ENCODE results near the gene MBD3L3.
"Not testable (repeated sequence)": the region's sequence is repeated elsewhere in the genome, so short reads cannot be mapped to it uniquely, and the experiment has no call there.

The MBD3L3 gene

DNA sequence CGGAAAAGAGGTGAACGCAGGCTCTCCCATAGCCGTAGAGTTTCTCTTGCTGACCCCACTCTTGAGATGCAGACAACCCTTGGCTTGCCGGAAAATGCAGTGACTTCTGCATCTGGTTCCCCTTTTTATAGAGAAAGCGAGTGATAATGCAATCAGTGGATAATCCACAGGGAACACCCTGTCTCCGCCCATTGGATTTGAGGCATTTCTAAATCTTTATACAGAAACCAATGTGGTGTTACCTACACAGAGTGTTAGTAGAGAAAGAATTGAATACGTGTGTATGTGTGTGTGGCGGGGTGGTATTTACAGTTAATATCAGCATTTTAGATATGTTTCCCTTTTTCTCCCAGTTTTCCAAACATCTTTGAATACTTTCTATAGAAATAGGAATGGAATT lies at the start of gene MBD3L3:
MBD3L3 (minus strand) TSS at position 101 of the 400 bp plus-strand sequence; CDS start at position 30, 71 bp downstream.
- DNase-seq (ENCODE audit: low spot score) = not testable (repeated sequence)

DNA sequence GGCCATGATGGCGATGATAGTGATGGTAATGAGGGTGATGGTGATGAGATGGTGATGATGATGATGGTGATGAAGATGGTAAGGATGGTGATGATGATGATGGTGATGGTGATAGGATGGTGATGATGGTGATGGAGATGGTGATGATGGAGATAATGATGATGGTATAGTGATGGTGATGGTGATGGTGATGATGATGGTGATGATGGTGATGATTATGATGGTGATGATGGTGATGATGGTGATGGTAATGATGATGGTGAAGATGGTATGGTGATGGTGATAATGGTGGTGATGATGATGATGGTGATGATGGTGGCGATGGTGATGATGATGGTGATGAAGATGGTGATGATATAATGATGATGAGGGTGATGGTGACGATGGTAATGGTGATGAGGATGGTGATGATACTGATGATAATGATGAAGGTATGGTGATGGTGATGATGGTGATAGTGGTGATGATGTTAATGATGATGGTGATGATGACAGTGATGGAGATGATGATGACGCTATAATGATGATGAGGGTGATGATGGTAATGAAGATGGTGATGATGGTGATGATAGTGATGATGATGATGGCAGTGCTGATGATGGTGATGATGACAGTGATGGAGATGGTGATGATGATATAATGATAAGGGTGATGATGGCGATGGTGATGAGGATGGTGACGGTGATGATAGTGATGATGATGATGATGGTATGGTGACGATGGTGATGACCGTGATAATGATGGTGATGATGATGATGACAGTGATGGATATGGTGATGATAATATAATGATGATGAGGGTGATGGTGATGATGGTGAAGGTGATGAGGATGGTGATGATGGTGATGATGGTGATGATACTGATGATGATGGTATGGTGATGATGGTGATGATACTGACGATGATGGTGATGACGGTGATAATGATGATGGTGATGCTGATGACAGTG lies 48.5 kb upstream of the MBD3L3 start:
- DNase-seq (ENCODE audit: low spot score) = no peak

DNA sequence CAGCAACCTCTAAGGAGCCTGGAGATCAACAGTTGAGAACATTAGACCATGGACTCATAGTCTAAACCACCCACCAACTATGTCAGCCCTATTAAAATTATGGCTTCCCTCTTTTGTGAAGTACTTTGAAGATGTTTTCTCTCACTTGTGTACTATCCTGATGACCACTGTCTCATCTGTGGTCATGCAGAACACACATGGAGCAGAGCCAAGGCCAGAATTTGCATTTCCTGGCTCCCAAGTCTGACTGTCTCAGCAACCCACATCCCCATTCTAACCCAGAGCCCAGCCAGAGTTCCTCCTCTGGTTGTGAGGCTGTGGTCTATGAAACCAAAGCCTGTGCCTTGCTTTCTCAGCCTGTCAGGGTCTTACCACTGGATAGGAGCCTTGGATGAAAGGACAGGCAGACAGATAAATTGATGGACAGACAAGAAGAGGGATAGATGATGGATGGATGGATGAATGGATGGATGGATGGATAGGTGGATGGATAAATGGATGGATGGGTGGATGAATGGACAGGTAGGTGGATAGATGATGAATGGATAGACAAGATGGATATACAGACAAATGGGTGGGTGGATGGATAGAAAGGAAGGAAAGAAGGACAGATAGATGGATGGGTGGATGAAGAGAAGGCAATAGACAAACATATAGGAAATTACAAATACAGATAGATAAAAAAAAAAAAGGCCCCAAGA lies 46.4 kb upstream of the MBD3L3 start:
- DNase-seq (ENCODE audit: low spot score) = no peak

DNA sequence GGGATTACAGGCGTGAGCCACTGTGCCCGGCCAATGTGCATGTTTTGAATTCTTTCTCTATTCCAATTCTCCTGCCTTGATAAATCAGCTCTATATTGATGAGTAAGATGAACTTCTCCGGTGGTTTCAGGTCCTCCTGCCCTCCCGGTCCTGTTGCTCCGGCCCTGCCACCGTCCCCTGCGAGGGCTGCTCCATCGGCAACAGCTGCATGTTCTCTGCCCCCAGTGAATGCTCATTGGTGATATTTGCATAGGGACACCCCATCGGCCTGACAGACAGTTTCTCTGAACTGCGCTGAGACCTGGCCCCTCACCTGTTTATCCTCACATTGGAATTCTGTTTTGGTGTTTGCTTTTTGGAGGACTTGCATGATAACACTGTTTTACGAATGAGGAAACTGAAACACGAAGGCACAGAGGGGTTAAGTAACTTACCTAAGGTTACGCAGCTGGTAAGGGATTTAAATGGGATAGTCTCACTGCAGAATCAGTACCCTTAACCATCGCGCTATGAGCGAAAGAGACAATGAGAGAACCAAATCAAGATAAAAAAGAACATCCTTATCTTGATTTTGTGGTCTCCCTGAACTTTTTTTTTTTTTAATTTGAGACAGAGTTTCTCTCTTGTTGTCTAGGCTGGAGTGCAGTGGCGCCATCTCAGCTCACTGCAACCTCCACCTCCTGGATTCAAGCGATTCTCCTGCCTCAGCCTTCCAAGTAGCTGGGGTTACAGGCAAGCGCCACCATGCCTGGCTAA lies 43.2 kb upstream of the MBD3L3 start:
- no peak for DNase-seq (ENCODE audit: low spot score)

DNA sequence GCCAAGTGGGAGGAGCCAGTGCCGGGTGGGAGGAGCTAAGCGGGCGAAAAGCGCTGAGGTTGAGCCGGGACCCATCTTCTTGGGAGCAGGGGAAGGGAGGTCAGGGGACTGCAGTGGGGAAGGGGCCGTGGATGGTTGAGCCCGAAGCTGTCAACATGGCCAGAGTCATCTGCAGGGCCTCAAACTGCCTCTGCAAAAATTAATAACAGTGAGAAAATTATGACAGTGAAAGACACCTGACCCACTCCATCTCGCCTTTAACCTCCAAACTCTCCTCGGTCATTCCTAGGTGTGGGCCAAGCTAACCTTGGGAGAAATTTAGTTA lies 41.1 kb upstream of the MBD3L3 start:
- DNase-seq (ENCODE audit: low spot score) = no peak

DNA sequence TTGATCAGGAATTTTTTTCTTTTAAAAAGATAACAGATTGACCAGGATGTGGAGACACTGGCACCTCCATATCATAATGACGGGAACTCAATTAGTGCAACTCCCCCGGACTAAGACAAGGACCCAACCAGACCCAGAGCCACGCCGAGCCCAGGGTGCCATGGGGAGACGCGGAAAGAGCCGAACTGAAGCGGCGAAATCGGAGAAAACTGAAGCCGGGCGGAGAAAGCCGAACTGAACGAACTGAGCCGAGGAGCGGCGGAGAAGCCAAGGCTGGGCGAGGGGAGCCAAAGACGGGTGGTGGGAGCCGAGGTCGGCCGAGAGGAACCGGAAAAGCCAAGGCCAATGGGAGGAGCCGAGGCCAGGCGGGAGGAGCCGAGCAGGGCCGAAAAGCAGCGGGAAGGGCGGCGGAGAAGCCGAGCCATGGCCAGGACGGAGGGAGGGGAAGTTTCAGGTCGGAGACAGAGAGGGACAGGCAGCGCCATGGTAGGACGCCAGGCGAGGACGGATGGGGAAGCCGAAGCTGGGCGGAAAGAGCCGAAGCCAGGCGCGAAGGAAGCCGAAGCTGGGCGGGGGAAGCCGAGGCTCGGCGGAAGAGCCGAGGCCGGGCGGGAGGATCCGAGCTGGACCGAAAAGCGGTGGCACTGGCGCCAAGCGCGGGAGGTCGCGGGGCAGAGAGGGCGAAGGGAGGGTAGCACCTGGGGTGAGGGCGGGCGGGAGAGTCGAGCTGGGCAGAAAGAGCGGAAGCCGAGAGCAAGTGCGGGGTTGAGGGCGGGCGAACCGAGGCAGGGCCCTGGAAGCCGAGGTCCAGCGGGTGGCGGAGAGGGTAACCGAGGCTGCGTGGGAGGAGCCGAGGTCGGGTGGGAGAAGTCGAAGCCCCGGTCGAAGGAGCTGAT lies 40.5 kb upstream of the MBD3L3 start:
- peak; percentile 94 for DNase-seq (ENCODE audit: low spot score)

DNA sequence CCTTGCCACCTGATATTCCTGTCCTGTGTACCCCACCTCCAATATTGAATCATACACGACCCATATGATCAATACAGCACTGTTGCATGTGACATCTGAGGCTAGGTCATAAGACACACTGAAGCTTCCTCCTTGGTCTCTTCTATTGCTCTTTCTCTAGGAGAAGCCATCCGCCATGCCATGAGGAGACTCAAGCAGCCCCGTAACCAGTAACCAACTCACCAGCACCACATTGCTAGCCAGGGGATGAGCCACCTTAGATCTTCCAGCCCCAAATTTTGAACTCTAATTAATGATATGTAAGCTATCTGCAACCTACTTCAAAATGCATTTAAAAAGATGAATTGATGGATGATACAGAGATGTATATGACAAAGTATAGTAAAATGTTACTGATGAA lies 39.6 kb upstream of the MBD3L3 start:
- DNase-seq (ENCODE audit: low spot score) = no peak

DNA sequence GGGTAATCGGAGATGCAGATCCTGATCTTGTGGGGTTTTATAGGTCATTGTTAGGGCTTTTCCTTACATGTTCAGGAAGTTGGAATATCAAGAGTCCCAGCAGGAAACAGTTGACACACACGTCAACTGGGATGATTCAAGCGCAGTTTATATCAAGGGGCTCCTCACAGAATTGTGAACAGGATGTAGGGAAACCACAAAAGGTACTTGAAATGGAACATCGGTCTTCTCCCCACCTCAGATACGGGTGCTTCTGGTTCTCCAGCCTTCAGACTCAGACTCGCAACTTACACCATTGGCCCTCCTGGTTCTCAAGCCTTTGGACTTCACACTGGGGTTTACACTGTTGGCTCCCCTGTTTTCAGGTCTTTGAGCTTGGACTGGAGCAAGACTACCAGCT lies 30.5 kb upstream of the MBD3L3 start:
- DNase-seq (ENCODE audit: low spot score) = no peak

DNA sequence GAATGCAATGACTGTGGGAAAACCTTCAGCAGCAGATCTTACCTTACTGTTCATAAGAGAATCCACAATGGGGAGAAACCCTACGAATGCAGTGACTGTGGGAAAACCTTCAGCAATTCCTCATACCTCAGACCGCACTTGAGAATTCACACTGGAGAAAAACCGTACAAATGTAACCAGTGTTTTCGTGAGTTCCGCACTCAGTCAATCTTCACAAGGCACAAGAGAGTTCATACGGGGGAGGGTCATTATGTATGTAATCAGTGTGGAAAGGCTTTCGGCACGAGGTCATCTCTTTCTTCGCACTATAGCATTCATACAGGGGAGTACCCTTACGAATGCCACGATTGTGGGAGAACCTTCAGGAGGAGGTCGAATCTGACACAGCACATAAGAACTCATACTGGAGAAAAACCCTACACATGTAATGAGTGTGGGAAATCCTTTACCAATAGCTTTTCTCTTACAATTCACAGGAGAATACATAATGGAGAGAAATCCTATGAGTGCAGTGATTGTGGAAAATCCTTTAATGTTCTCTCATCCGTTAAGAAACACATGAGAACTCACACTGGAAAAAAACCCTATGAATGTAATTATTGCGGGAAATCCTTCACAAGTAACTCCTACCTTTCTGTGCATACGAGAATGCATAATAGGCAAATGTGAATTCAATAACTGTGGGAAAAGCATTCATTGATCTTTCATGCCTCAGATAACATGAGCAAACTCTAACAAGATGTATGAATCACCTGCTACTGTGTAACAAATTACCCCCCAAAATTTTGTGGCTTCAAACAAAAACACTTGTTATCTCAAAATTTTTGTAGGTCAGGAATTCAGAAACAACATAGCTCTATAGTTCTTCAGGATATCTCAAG lies 24.8 kb upstream of the MBD3L3 start:
- no peak for DNase-seq (ENCODE audit: low spot score)

DNA sequence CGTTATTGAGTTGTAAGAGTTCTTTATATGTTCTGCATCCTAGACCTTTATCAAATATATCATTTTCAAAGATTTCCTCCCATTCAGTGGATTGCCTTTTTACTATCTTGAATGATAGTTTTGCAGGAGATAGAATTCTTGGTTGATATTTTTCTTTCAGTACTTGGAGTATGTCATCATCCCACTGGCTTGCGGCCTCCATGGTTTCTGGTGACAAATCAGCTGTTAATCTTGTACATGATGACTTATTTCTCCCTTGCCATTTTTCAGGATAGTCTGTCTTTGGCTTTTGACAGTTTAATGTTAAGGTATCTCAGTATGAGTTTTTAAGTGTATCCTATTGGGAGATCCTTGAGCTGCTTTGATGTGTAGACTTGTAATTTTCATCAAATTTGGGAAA lies 19.5 kb upstream of the MBD3L3 start:
- no peak for DNase-seq (ENCODE audit: low spot score)

DNA sequence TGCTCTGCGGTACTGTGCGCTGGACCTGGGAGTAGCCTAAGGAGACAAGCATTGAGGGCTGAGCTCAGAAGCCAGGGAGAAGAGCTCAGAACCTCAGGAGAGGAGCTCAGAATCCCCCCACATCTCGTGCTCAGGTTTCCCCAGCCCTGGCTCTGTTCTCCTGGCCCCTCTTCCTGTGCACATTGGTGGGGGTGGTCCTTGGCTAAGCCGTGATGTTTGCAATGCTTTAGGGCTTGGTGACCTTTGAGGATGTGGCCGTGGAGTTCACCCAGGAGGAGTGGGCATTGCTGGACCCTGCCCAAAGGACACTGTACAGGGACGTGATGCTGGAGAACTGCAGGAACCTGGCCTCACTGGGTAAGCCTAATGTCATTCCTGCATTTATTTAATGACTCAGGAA lies 17.7 kb upstream of the MBD3L3 start:
- no peak for DNase-seq (ENCODE audit: low spot score)

DNA sequence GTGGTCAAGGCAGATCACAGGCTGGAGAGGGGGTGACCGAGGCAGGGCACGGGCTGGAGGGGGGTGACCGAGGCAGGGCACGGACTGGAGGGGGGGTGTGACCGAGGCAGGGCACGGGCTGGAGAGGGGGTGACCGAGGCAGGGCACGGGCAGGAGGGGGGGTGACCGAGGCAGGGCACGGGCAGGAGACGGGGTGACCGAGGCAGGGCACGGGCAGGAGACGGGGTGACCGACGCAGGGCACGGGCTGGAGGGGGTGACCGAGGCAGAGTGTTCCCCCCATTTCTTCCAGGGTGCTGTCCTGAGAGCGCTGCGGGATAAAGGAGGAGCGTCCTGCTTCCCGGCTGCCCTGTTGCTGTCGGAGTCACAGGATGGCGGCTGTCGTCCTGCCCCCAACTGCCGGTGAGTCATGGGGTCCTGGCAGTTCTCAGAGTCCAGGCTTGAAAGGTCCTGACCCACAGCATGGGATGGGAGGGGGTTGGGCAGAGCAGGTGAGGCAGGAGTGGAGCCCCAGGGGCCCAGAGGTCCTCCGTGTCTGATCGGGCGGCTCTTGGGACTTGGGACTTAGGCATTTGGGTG lies 16.3 kb upstream of the MBD3L3 start:
- no peak for DNase-seq (ENCODE audit: low spot score)

DNA sequence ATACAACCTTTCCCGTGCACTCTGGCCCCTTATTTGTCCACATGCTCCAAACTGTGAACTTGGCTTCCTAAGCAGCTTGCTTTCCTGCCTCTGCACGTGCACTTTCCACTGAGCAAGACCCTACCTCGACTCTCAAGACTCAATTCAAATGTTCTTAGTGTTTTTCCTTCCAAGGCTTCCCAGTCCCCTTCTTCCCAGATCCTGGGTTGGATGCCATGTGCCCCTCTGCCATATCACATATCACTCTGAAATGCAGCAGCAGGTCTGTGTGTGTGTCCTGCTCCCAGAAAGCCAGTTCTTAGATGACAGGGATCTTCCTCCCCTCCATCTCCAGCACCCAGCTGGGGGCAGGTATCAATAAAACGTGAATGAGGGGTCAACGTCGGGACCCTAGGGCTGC lies 14.1 kb upstream of the MBD3L3 start:
- no peak for DNase-seq (ENCODE audit: low spot score)

DNA sequence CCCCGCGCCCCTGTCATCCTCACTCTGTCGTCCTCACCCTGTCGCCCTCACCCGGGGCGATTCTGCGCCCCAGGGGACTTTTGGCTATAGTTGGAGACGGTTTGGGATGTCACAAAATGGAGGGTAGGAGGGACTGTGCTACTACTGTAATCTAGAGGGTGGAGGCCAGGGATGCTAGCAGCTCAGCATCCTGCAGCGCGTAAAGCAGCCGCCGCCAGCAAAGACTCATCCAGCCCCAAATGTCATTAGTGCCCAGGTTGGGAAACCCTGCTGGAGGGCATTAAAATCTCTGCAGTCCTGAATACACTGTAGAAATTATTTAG lies 11.4 kb upstream of the MBD3L3 start:
- peak; percentile 20 for DNase-seq (ENCODE audit: low spot score)

DNA sequence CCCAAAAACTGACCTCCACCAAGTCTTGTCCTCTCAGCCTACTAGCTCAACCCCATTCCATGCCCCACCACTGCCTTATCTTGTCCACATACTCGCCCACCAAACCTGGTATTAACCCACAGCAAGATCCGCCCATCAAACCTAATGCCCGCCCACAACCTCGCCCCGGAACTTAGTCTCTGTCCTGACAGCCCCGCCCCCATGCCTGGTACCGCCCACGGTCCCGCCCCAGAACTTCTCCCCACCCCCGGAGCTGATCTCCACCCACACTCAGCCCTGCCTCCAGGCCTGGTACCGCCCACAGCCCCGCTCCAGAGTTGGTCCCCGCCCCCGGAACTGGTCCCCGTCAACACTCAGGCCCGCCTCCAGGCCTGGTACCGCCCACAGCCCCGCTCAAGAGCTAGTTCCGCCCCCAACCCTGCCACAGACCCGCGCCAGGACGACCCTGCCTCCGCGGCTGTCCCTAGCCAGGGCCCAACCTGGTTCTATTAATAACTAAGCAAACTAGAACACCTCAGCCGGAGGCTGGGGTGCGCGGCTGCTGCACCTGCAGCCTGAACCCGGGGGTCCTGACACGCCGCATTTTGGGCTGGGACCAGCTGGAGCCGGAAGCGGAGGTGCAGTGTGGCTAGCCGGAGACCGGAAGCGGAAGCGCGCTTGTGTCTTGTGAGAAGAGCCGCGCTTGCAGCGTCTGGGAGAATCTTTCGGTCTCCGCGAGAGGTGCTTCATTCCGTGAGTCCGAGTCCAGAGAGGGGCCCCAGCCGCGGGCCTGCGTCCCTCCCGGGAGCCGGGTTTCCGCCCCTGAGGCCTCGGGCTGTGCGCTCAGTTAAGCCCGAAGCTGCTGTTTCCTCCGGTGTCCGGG lies 10.8 kb upstream of the MBD3L3 start, which contains the start of gene ZNF557:
ZNF557 (plus strand) TSS at position 662 of the 862 bp plus-strand sequence. CDS start 5,372 bp downstream, outside the sequence.
- peak; percentile 90 for DNase-seq (ENCODE audit: low spot score)

DNA sequence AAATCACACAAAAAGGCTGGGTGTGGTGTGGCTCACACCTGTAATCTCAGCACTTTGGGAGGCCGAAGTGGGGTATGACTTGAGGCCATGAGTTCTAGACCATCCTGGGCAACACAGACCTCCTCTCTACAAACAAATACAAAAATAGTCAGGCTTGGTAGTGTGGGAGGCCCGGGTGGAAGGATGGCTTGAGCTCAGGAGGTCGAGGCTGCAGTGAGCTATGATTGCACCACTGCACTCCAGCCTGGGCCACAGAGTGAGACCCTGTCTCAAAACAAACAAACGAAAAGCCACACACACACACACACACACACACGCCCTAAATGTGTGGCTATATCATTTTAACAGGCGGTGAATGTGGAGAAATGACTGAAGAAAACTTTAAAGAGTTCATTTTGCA lies 10.1 kb upstream of the MBD3L3 start:
- DNase-seq (ENCODE audit: low spot score) = no peak

DNA sequence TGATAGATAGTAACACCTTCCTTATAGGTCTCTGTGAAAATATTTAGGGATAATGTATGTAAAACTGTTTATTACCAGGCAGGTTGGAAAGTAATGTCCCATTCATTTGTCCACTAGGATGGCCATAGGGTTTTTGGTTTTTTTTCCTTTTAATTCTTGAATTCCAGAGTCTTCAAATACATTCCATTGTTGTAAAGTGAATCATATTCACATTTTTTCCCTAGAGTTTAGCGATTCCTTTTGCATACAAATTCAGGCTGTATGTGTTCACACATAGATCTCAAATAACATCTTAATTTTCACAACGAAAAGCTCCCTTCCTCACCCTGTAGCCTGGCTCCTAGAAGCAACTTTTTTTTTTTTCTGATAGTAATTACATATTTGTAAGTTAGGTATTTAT lies 9.2 kb upstream of the MBD3L3 start:
- peak; percentile 22 for DNase-seq (ENCODE audit: low spot score)

DNA sequence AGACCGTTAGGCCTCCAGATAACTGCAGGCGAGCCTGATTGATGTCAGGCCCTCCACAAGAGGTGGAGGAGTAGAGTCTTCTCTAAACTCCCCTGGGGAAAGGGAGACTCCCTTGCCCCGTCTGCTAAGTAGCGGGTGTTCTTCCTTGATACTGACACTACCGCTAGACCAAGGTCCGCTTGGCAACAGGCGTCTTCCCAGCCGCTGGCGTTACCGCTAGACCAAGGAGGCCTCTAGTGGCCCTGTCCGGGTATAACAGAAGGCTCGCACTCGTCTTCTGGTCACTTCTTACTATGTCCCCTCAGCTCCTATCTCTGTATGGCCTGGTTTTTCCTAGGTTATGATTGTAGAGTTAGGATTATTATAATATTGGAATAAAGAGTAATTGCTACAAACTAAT lies 8.6 kb upstream of the MBD3L3 start:
- DNase-seq (ENCODE audit: low spot score) = not testable (repeated sequence)

DNA sequence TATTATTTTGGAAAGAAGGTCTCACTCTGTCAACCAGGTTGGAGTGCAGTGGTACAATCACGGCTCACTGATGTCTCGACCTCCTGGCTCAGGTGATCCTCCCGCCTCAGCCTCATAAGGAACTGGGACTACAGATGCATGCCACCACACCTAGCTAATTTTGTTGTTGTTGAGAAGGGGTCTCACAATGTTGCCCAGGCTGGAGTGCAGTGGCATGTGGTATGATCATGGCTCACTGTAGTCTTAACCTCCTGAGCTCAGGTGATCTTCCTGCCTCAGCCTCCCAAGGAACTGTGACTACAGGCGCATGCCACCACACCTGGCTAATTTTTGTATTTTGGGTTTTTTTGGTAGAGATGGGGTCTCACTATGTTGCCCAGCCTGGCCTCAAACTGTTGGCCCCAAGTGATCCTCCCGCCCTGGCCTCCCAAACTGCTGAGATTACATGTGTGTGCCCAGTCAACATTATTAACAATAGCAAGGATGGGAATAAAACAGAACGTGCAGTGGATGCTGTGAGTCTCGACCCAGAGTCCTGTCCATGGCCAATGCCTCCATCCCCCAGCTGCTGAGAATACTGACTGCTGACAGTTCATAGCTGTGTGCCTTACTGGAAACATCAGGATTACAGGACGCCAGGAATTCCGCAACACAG lies 5.4 kb upstream of the MBD3L3 start:
- DNase-seq (ENCODE audit: low spot score) = no peak
